Measurements from ENCODE around the gene RUNX2. TPM values are rescaled to one million over a fixed set of nuclear protein-coding genes. Genes with fewer than 3 reads are reported as not detected.
A peak's percentile ranks its signal among the peaks of the same experiment; 100 is the strongest.

The RUNX2 gene
- total RNA-seq, 1 donor from 2014 or later = 3.7 TPM

DNA sequence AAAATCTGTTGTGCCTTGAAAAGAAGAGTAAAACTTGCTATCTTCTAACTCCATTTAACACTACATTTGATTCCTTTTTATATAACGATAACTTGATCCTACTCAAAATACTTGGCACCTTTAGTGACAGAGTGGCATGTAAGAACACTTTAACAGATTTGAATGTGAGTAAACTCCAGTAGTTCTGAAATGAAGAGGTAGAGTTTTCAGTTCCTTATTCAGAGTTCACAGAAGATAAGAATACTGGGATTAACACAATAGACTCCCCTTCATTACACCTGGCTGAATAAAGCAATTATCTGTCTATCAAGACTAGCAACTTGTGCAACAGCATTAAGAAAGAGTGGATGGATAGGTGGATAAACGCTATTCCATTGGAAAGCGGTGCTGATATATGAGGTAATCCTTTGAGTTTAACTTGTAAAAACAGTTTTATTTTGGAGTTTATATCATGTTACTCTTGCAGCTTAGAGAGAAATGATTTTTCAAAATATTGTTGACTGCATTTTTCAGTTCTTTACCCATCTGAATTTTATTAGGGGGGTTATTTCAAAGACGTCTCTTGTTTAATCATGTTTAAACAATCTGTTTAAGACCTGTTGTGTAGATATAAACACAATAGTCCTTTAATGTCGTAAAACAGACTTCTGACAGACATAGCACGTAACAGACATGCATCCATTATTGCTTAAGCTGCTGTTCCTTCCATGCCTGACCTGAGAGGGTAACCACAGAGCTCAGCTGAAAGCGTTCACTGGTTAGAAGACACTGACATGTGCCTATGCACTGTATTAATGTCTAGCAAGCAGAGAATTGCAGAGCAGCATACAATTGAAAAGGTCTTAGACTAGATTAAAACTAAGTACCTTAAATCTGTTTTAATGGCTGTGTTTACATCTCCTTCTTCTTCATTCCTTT, 152.0 kb downstream of the RUNX2 start:
- Histone ChIP-seq H3K4me3 (no peak overlapping the region), H3K9me3 (no peaks in the 10 kb centered on the region), H3K4me1 (peaks cover 33% of the 10 kb centered on the region), H3K36me3 (no peaks in the 10 kb centered on the region), H3K27me3 (ENCODE audit: low read depth) (no peaks in the 10 kb centered on the region), H3K27ac (no peak overlapping the region)
- peak; percentile 46 to 52 for ATAC-seq
- intact Hi-C loops (cut with DNase I) = no loop called here
- TF ChIP-seq, protein P1, sequence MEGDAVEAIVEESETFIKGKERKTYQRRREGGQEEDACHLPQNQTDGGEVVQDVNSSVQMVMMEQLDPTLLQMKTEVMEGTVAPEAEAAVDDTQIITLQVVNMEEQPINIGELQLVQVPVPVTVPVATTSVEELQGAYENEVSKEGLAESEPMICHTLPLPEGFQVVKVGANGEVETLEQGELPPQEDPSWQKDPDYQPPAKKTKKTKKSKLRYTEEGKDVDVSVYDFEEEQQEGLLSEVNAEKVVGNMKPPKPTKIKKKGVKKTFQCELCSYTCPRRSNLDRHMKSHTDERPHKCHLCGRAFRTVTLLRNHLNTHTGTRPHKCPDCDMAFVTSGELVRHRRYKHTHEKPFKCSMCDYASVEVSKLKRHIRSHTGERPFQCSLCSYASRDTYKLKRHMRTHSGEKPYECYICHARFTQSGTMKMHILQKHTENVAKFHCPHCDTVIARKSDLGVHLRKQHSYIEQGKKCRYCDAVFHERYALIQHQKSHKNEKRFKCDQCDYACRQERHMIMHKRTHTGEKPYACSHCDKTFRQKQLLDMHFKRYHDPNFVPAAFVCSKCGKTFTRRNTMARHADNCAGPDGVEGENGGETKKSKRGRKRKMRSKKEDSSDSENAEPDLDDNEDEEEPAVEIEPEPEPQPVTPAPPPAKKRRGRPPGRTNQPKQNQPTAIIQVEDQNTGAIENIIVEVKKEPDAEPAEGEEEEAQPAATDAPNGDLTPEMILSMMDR (IDR thresholded peaks at IDR 0.05) = no peak
- DNase-seq = no peak

DNA sequence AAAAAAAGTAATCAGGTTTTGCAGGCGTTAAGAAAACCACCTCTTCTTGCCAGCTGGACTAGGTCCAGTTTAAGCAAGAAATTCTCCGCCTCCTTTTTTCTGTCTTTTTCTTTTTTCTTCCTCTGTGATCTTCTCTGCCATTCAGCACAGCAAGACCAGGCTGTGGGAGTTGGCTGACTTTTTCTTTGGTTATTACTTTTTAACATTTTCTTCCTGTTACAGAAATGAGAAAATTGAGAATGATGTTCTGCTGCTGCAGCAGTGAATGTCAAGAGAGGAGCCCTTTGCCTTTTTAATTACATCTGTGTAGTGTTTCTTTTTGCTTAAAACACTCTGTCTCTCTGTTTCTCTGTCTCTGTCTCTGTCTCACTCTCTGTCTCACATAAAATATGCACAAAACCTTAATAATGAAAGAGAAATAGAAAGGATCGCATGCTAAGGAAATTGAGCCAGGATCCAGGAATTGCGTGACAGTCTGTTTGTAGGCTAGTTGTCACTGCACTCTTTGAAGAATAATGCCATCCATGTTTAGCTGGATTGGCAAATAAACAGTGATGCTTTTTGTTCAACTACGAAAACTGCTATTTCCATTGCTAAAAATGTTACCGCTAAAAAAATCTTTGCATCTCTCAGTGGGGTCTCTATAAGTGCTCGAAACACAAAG, 152.8 kb downstream of the RUNX2 start:
- TF ChIP-seq, protein P1 (IDR thresholded peaks at IDR 0.05) = no peak
- no peak for ATAC-seq
- no peak for DNase-seq
- no peak overlapping the region for H3K4me3 ChIP-seq
- no peaks in the 10 kb centered on the region for H3K27me3 ChIP-seq (ENCODE audit: low read depth)
- H3K4me1 ChIP-seq = peaks cover 33% of the 10 kb centered on the region
- H3K36me3 ChIP-seq = no peaks in the 10 kb centered on the region
- H3K9me3 ChIP-seq = no peaks in the 10 kb centered on the region
- no peak overlapping the region for H3K27ac ChIP-seq
- intact Hi-C loops (cut with DNase I) = no loop called here

DNA sequence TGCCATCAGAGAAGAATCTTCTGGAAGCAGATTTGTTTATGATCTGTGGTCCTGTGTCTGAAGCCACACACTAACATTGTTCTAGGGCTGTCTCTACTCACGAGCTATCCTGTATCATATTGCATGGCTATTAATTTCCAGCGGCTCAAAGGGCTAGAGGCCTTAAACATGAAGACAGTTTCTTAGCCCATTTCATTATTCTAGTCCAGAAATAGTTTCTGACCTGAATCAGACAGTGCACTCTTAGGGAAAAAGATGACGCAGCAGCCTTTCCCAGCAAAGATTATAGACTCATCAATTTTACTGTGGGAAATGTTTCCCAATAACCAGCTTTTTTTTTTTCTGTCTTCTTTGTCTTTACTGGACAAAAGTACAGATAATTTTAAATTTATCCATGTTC, 154.9 kb downstream of the RUNX2 start:
- ATAC-seq (peak in 1 of 2 donors; percentile 21), DNase-seq (no peak)
- Histone ChIP-seq H3K4me1 (peaks cover 29% of the 10 kb centered on the region), H3K4me3 (no peak overlapping the region), H3K9me3 (no peaks in the 10 kb centered on the region), H3K36me3 (no peaks in the 10 kb centered on the region), H3K27me3 (ENCODE audit: low read depth) (no peaks in the 10 kb centered on the region), H3K27ac (no peak overlapping the region)
- TF ChIP-seq, protein P1 (IDR thresholded peaks at IDR 0.05) = no peak
- intact Hi-C loops (cut with DNase I) = no loop called here

DNA sequence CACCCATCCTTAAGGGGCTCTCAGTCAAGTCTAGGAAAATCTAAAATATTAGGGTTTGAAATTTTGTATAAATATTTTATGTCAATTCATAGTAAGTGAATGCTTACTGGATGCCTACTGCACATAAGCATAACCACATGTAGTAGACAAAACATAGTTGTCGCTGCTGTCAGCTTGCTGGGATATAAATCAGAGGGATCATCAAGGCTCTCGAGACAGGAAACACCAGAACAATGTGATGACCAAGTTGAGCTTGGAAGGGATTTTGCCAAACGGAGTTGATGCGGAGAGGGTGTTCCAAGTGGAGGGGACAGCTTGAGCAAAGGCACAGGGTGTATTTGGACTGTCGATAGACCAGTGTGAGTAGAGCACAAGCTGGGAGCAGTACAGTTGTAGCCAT, 155.4 kb downstream of the RUNX2 start:
- intact Hi-C loops (cut with DNase I) = no loop called here
- Histone ChIP-seq H3K4me3 (no peak overlapping the region), H3K27ac (no peak overlapping the region), H3K36me3 (no peaks in the 10 kb centered on the region), H3K4me1 (peaks cover 24% of the 10 kb centered on the region), H3K27me3 (ENCODE audit: low read depth) (no peaks in the 10 kb centered on the region), H3K9me3 (no peaks in the 10 kb centered on the region)
- ATAC-seq (no peak), DNase-seq (no peak)
- TF ChIP-seq, protein P1 (IDR thresholded peaks at IDR 0.05) = no peak

DNA sequence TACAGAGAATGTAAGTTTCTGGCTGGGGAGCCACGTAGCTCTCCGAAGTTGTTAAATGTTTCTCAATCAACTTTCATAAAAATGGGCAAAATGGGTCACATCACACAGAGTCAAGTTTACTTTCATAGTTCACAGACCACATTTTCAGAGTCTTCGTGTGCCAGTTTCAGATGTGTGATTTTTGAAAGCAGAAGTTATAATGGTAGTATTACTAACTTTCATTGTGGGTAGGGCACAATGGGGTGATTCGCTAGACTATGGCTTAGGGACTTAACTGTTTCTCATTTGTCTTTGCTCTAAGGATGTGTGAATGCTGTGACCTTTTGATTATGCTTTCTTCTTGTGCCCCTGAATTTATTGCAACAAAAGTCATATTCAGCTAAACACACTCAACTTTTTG, 158.6 kb downstream of the RUNX2 start:
- TF ChIP-seq, protein P1 (IDR thresholded peaks at IDR 0.05) = no peak
- DNase-seq = no peak
- intact Hi-C loops (cut with DNase I) = no loop called here

More for the DNA sequence above, 158.6 kb downstream of the RUNX2 start:
- Histone ChIP-seq H3K4me1 (no peaks in the 10 kb centered on the region), H3K27ac (no peak overlapping the region), H3K4me3 (no peak overlapping the region), H3K27me3 (ENCODE audit: low read depth) (no peaks in the 10 kb centered on the region), H3K9me3 (no peaks in the 10 kb centered on the region), H3K36me3 (no peaks in the 10 kb centered on the region)
- ATAC-seq = no peak

Data from lower lobe of right lung (tissue), 2 donors.